ENCODE measurements around the gene STAG1.

STAG1 gene

GRCh38 chr3:136639069-136639468 is 113.1 kb downstream of the STAG1 start:
- DNase-seq (ENCODE audit: low read depth in 1 of 2, low spot score in 1 of 2), result no peak
- Histone ChIP-seq H3K27me3 (ENCODE audit: insufficient read depth, poor library complexity, severe bottlenecking) (no peaks in the 10 kb centered on the region), H3K4me3 (replicated peaks; ENCODE audit: insufficient read depth, low read length) (no peak overlapping the region), H3K27ac (replicated peaks) (no peak overlapping the region)
- TF ChIP-seq SPI1 (IDR thresholded peaks at IDR 0.05; ENCODE audit: borderline replicate concordance, low read depth) (no peak), REST (IDR thresholded peaks at IDR 0.05; ENCODE audit: insufficient replicate concordance, low read depth) (no peak), CTCF (IDR thresholded peaks at IDR 0.05; ENCODE audit: insufficient read depth, low read length) (no peak), POLR2AphosphoS5 (IDR thresholded peaks at IDR 0.05; ENCODE audit: low read depth) (no peak), GABPA (IDR thresholded peaks at IDR 0.05; ENCODE audit: low read depth) (no peak)

GRCh38 chr3:136637176-136637575 is 115.0 kb downstream of the STAG1 start:
- no peak overlapping the region for H3K27ac ChIP-seq (replicated peaks)
- TF ChIP-seq REST (IDR thresholded peaks at IDR 0.05; ENCODE audit: insufficient replicate concordance, low read depth) (no peak), CTCF (IDR thresholded peaks at IDR 0.05; ENCODE audit: insufficient read depth, low read length) (no peak), POLR2AphosphoS5 (IDR thresholded peaks at IDR 0.05; ENCODE audit: low read depth) (no peak), SPI1 (IDR thresholded peaks at IDR 0.05; ENCODE audit: borderline replicate concordance, low read depth) (no peak), GABPA (IDR thresholded peaks at IDR 0.05; ENCODE audit: low read depth) (no peak)
- no peak for DNase-seq (ENCODE audit: low read depth in 1 of 2, low spot score in 1 of 2)
- H3K27me3 ChIP-seq (ENCODE audit: insufficient read depth, poor library complexity, severe bottlenecking), result no peaks in the 10 kb centered on the region
- H3K4me3 ChIP-seq (replicated peaks; ENCODE audit: insufficient read depth, low read length), result no peak overlapping the region

GRCh38 chr3:136634821-136635220 is 117.4 kb downstream of the STAG1 start:
- Histone ChIP-seq H3K27me3 (ENCODE audit: insufficient read depth, poor library complexity, severe bottlenecking) (no peaks in the 10 kb centered on the region), H3K27ac (replicated peaks) (no peak overlapping the region), H3K4me3 (replicated peaks; ENCODE audit: insufficient read depth, low read length) (no peak overlapping the region)
- no peak for TF ChIP-seq GABPA (IDR thresholded peaks at IDR 0.05; ENCODE audit: low read depth)
- TF ChIP-seq CTCF (IDR thresholded peaks at IDR 0.05; ENCODE audit: insufficient read depth, low read length), result no peak
- TF ChIP-seq SPI1 (IDR thresholded peaks at IDR 0.05; ENCODE audit: borderline replicate concordance, low read depth), result no peak
- no peak for TF ChIP-seq POLR2AphosphoS5 (IDR thresholded peaks at IDR 0.05; ENCODE audit: low read depth)
- TF ChIP-seq REST (IDR thresholded peaks at IDR 0.05; ENCODE audit: insufficient replicate concordance, low read depth), result no peak
- DNase-seq (ENCODE audit: low read depth in 1 of 2, low spot score in 1 of 2), result no peak
